WTC11 (cell line): ENCODE data around the gene KCNH6. TPM values are rescaled to one million over a fixed set of nuclear protein-coding genes. Genes with fewer than 3 reads are reported as not detected.

ENCODE experiments used
- ATAC-seq: fragments of 200-7000 bp; cut with Tn5 transposase; 2 replicates; pipeline ENCODE4 v1.10.0; 2021; ENCODE audit warnings: mild to moderate bottlenecking, moderate library complexity
- CTCF ChIA-PET: fragments of 300-600 bp; sonication (Branson Sonifier 250); formaldehyde crosslinking; loops from one replicate; lab custom pipeline; 2021; ENCODE audit warnings: antibody characterized with exemption; lab: Charles Lee
- POLR2A ChIA-PET: fragments of 350-600 bp; sonication (Branson Sonifier 250); formaldehyde crosslinking; loops from one replicate; lab custom pipeline; 2021; ENCODE audit warnings: antibody characterized with exemption; lab: Charles Lee
- DNase-seq: peaks from one replicate; pipeline ENCODE4 v3.0.0; 2021; ENCODE audit warnings: low spot score
- H3K27ac Mint-ChIP-seq: 2 replicates; pipeline ENCODE4 v1.8.0; 2021; ENCODE audit warnings: mixed read lengths
- H3K27me3 Mint-ChIP-seq: 2 replicates; pipeline ENCODE4 v1.8.0; 2021; ENCODE audit warnings: low read depth, mild to moderate bottlenecking, moderate library complexity, mixed read lengths
- H3K36me3 Mint-ChIP-seq: 2 replicates; pipeline ENCODE4 v1.8.0; 2021; ENCODE audit warnings: mixed read lengths
- H3K4me1 Mint-ChIP-seq: 2 replicates; pipeline ENCODE4 v1.8.0; 2022; ENCODE audit warnings: mixed read lengths
- H3K4me3 Mint-ChIP-seq: 2 replicates; pipeline ENCODE4 v1.8.0; 2021; ENCODE audit warnings: mild to moderate bottlenecking, moderate library complexity, mixed read lengths
- H3K9me3 Mint-ChIP-seq: 2 replicates; pipeline ENCODE4 v1.8.0; 2021; ENCODE audit warnings: mixed read lengths
- ATF3 ChIP-seq: sonication (generic); formaldehyde crosslinking; conservative IDR thresholded peaks from 2 replicates; pipeline ENCODE4 v1.8.1; 2022; ENCODE audit warnings: mild to moderate bottlenecking, missing genetic modification reagents
- ATF6 ChIP-seq: sonication (generic); formaldehyde crosslinking; IDR thresholded peaks from 2 replicates; pipeline ENCODE4 v1.8.1; 2023; ENCODE audit warnings: mild to moderate bottlenecking, missing genetic modification reagents
- CREM ChIP-seq: sonication (generic); formaldehyde crosslinking; IDR thresholded peaks from 2 replicates; pipeline ENCODE4 v1.8.1; 2022; ENCODE audit warnings: mild to moderate bottlenecking, missing genetic modification reagents, moderate library complexity
- FOXK1 ChIP-seq: sonication (generic); formaldehyde crosslinking; IDR thresholded peaks from 2 replicates; pipeline ENCODE4 v1.8.0; 2022; ENCODE audit warnings: mild to moderate bottlenecking, moderate library complexity, missing genetic modification reagents
- FOXP1 ChIP-seq: sonication (generic); formaldehyde crosslinking; IDR thresholded peaks from 2 replicates; pipeline ENCODE4 v1.8.0; 2022; ENCODE audit warnings: missing genetic modification reagents, mild to moderate bottlenecking, moderate library complexity, borderline replicate concordance
- FOXP4 ChIP-seq: sonication (generic); formaldehyde crosslinking; IDR thresholded peaks from 2 replicates; pipeline ENCODE4 v1.8.0; 2022; ENCODE audit warnings: mild to moderate bottlenecking, missing genetic modification reagents
- GABPB1 ChIP-seq: sonication (generic); formaldehyde crosslinking; IDR thresholded peaks from 2 replicates; pipeline ENCODE4 v1.8.1; 2023; ENCODE audit warnings: mild to moderate bottlenecking, missing genetic modification reagents
- HMGA2 ChIP-seq: fragments of 250-450 bp; sonication (Bioruptor Pico); IDR thresholded peaks from 2 replicates; pipeline ENCODE4 v1.4.0; 2021; ENCODE audit warnings: mild to moderate bottlenecking, moderate library complexity
- NR2C2 ChIP-seq: sonication (generic); formaldehyde crosslinking; IDR thresholded peaks from 2 replicates; pipeline ENCODE4 v1.8.0; 2022; ENCODE audit warnings: mild to moderate bottlenecking, missing genetic modification reagents
- RELA ChIP-seq: sonication (generic); formaldehyde crosslinking; IDR thresholded peaks from 2 replicates; pipeline ENCODE4 v1.8.1; 2022; ENCODE audit warnings: missing genetic modification reagents, mild to moderate bottlenecking, borderline replicate concordance
- SMAD3 ChIP-seq: sonication (generic); formaldehyde crosslinking; IDR thresholded peaks from 2 replicates; pipeline ENCODE4 v1.8.0; 2022; ENCODE audit warnings: missing genetic modification reagents, mild to moderate bottlenecking, borderline replicate concordance
- SMAD4 ChIP-seq: sonication (generic); formaldehyde crosslinking; IDR thresholded peaks from 2 replicates; pipeline ENCODE4 v1.8.0; 2022; ENCODE audit warnings: mild to moderate bottlenecking, missing genetic modification reagents
- SOX15 ChIP-seq: fragments of 250-450 bp; sonication (Bioruptor Pico); IDR thresholded peaks from 2 replicates; pipeline ENCODE4 v1.9.0; 2021; ENCODE audit warnings: mild to moderate bottlenecking
- SP1 ChIP-seq: sonication (generic); formaldehyde crosslinking; conservative IDR thresholded peaks from 2 replicates; pipeline ENCODE4 v1.8.1; 2022; ENCODE audit warnings: missing genetic modification reagents
- TCF7 ChIP-seq: sonication (generic); formaldehyde crosslinking; IDR thresholded peaks from 2 replicates; pipeline ENCODE4 v1.8.0; 2022; ENCODE audit warnings: mild to moderate bottlenecking, low read depth, missing genetic modification reagents, moderate library complexity
- ZNF232 ChIP-seq: sonication (generic); formaldehyde crosslinking; IDR thresholded peaks from 2 replicates; pipeline ENCODE4 v1.8.0; 2022; ENCODE audit warnings: mild to moderate bottlenecking, missing genetic modification reagents
- ZNF317 ChIP-seq: sonication (generic); formaldehyde crosslinking; IDR thresholded peaks from 2 replicates; pipeline ENCODE4 v1.8.1; 2023; ENCODE audit warnings: low read depth, mild to moderate bottlenecking, moderate library complexity, missing genetic modification reagents, borderline replicate concordance
- ZNF416 ChIP-seq: fragments of 250-450 bp; sonication (Bioruptor Pico); IDR thresholded peaks from 2 replicates; pipeline ENCODE4 v1.9.0; 2021; ENCODE audit warnings: mild to moderate bottlenecking, inconsistent platforms
- ZNF423 ChIP-seq: fragments of 250-450 bp; sonication (Bioruptor Pico); IDR thresholded peaks from 2 replicates; pipeline ENCODE4 v2.1.2; 2022; ENCODE audit warnings: mild to moderate bottlenecking, moderate library complexity
- ZNF671 ChIP-seq: fragments of 250-450 bp; sonication (Bioruptor Pico); IDR thresholded peaks from 2 replicates; pipeline ENCODE4 v1.8.0; 2021; ENCODE audit warnings: mild to moderate bottlenecking
- total RNA-seq: library from RNA; stranded (reverse); gene quantifications from 3 replicates; pipeline ENCODE4 v1.2.3, GENCODE V29; 2021
- TF ChIP-seq, protein P1 (sequence below): sonication (generic); formaldehyde crosslinking; conservative IDR thresholded peaks from 2 replicates; pipeline ENCODE4 v1.8.1; 2023; ENCODE audit warnings: mild to moderate bottlenecking, low read depth, missing genetic modification reagents, moderate library complexity
- TF ChIP-seq, protein P2 (sequence below): sonication (generic); formaldehyde crosslinking; IDR thresholded peaks from 2 replicates; pipeline ENCODE4 v1.8.1; 2023; ENCODE audit warnings: mild to moderate bottlenecking, moderate library complexity, missing genetic modification reagents
- TF ChIP-seq, protein P3 (sequence below): sonication (generic); formaldehyde crosslinking; IDR thresholded peaks from 2 replicates; pipeline ENCODE4 v1.8.0; 2023; ENCODE audit warnings: missing genetic modification reagents

Gene KCNH6
- total RNA-seq, 1 experiment from 2014 or later: 2.1 TPM

DNA sequence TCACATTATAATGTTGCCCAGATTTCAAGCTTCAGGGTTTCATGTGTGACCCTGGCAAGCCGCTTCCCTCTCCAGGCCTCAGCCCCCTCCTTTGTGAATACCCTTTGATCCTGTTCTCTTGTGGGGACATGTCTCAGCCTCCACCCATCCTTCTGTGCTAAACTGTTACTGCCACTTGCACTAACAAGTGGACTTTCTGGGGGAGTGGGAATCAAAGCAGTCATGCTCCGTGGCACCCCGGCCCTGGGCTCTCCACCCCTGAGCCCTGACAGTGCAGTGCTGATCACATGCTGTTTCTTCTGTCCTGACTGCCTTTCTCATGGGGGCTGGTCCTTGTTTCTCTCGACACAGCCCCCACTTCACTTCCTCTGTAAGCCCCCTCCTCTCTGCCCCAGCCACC, 17.4 kb downstream of the KCNH6 start (continued):
- TF ChIP-seq, protein P1, sequence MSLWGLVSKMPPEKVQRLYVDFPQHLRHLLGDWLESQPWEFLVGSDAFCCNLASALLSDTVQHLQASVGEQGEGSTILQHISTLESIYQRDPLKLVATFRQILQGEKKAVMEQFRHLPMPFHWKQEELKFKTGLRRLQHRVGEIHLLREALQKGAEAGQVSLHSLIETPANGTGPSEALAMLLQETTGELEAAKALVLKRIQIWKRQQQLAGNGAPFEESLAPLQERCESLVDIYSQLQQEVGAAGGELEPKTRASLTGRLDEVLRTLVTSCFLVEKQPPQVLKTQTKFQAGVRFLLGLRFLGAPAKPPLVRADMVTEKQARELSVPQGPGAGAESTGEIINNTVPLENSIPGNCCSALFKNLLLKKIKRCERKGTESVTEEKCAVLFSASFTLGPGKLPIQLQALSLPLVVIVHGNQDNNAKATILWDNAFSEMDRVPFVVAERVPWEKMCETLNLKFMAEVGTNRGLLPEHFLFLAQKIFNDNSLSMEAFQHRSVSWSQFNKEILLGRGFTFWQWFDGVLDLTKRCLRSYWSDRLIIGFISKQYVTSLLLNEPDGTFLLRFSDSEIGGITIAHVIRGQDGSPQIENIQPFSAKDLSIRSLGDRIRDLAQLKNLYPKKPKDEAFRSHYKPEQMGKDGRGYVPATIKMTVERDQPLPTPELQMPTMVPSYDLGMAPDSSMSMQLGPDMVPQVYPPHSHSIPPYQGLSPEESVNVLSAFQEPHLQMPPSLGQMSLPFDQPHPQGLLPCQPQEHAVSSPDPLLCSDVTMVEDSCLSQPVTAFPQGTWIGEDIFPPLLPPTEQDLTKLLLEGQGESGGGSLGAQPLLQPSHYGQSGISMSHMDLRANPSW (CRISPR knock-in tag): no peak
- TF ChIP-seq SOX15 (CRISPR knock-in tag) (no peak), FOXP1 (no peak), FOXK1 (no peak), FOXP4 (CRISPR knock-in tag) (no peak), SMAD4 (CRISPR knock-in tag) (no peak), ZNF423 (CRISPR knock-in tag) (no peak)

DNA sequence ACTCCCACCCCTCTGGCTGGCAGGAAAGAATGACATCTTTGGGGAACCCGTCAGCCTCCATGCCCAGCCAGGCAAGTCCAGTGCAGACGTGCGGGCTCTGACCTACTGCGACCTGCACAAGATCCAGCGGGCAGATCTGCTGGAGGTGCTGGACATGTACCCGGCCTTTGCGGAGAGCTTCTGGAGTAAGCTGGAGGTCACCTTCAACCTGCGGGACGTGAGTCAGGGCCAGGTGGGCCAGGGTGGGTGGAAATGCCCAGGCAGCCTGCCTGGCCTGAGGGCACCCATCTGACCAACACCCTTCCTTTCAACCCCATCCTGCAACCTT, 19.0 kb downstream of the KCNH6 start:
- H3K4me1 Mint-ChIP-seq: peaks cover 17% of the 10 kb centered on the region
- no peaks in the 10 kb centered on the region for H3K36me3 Mint-ChIP-seq
- no peak overlapping the region for H3K4me3 Mint-ChIP-seq
- no peaks in the 10 kb centered on the region for H3K9me3 Mint-ChIP-seq
- no peak for ATAC-seq
- peaks cover 18% of the 10 kb centered on the region for H3K27me3 Mint-ChIP-seq
- ChIA-PET POLR2A (no interaction called here), CTCF (interaction anchor here (0.6 to 1.3 kb wide), 3 partner anchors 10 to 1558 kb away, joined by 3 to 4 read pairs (median 3); no protein-coding TSS in a partner anchor)
- TF ChIP-seq ZNF423 (CRISPR knock-in tag) (no peak), FOXP1 (no peak), NR2C2 (CRISPR knock-in tag) (no peak), ZNF232 (CRISPR knock-in tag) (no peak), CREM (no peak), GABPB1 (CRISPR knock-in tag) (no peak), SMAD3 (CRISPR knock-in tag) (no peak), ZNF416 (no peak), ZNF671 (CRISPR knock-in tag) (no peak), TCF7 (CRISPR knock-in tag) (no peak), RELA (CRISPR knock-in tag) (no peak), ATF3 (CRISPR knock-in tag) (no peak), HMGA2 (no peak), SP1 (no peak), ZNF317 (CRISPR knock-in tag) (no peak), ATF6 (CRISPR knock-in tag) (no peak), SOX15 (CRISPR knock-in tag) (no peak)
- TF ChIP-seq, protein P2, sequence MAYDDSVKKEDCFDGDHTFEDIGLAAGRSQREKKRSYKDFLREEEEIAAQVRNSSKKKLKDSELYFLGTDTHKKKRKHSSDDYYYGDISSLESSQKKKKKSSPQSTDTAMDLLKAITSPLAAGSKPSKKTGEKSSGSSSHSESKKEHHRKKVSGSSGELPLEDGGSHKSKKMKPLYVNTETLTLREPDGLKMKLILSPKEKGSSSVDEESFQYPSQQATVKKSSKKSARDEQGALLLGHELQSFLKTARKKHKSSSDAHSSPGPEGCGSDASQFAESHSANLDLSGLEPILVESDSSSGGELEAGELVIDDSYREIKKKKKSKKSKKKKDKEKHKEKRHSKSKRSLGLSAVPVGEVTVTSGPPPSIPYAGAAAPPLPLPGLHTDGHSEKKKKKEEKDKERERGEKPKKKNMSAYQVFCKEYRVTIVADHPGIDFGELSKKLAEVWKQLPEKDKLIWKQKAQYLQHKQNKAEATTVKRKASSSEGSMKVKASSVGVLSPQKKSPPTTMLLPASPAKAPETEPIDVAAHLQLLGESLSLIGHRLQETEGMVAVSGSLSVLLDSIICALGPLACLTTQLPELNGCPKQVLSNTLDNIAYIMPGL: no peak
- TF ChIP-seq, protein P3, sequence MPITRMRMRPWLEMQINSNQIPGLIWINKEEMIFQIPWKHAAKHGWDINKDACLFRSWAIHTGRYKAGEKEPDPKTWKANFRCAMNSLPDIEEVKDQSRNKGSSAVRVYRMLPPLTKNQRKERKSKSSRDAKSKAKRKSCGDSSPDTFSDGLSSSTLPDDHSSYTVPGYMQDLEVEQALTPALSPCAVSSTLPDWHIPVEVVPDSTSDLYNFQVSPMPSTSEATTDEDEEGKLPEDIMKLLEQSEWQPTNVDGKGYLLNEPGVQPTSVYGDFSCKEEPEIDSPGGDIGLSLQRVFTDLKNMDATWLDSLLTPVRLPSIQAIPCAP (CRISPR knock-in tag): no peak
- no peak overlapping the region for H3K27ac Mint-ChIP-seq
- no peak for DNase-seq
